ENCODE measurements around the gene GMDS. TPM values are rescaled to one million over a fixed set of nuclear protein-coding genes. Genes with fewer than 3 reads are reported as not detected.
A peak's percentile ranks its signal among the peaks of the same experiment; 100 is the strongest.

GMDS gene
- total RNA-seq, 1 donor from 2014 or later = 19.9 TPM

DNA sequence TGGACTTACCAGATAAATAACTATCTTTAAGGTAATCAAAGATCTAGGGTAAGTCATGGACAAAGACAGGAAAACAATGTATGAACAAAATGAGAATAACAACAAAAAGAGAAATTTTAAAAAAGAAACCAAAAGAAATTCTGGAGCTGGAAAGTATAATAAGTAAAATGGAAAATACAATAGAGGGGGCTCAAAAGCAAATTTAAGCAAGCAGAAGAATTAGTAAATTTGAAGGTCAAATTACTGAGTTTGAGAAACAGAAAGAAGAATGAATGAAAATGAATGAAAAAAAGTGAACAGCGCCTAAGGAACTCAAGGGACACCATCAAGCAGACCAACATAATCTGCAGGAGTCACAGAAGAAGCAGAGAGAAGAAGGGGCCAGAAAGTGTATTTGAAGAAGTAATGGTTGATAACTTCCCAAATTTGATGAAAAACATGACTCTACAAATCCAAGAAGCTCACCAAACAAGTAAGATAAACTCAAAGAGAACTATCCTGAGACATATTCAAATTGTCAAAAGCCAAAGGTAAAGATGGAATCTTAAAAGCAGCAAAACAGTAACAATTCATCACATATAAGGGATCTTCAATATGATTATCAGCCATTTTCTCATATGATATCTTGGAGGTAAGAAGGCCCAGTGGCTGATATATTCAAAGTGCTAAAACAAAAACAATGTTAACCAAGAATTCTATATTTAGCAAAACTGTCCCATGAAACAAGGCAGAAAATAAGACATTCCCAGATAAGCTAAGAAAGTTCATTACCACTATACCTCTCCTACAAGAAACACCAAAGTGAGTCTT, 417.2 kb downstream of the GMDS start:
- no peaks in the 10 kb centered on the region for H3K27me3 ChIP-seq
- peaks cover 0 to 4% of the 10 kb centered on the region in 2 donors for H3K4me1 ChIP-seq
- DNase-seq (ENCODE audit: low spot score in 2 of 2) = no peak
- TF ChIP-seq, protein P1, sequence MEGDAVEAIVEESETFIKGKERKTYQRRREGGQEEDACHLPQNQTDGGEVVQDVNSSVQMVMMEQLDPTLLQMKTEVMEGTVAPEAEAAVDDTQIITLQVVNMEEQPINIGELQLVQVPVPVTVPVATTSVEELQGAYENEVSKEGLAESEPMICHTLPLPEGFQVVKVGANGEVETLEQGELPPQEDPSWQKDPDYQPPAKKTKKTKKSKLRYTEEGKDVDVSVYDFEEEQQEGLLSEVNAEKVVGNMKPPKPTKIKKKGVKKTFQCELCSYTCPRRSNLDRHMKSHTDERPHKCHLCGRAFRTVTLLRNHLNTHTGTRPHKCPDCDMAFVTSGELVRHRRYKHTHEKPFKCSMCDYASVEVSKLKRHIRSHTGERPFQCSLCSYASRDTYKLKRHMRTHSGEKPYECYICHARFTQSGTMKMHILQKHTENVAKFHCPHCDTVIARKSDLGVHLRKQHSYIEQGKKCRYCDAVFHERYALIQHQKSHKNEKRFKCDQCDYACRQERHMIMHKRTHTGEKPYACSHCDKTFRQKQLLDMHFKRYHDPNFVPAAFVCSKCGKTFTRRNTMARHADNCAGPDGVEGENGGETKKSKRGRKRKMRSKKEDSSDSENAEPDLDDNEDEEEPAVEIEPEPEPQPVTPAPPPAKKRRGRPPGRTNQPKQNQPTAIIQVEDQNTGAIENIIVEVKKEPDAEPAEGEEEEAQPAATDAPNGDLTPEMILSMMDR (IDR thresholded peaks at IDR 0.05) = no peak
- no peaks in the 10 kb centered on the region for H3K36me3 ChIP-seq
- no peak overlapping the region for H3K27ac ChIP-seq
- intact Hi-C loops (cut with DNase I) = no loop called here
- no peak overlapping the region for H3K4me3 ChIP-seq
- peaks cover 13 to 17% of the 10 kb centered on the region in 2 donors for H3K9me3 ChIP-seq

DNA sequence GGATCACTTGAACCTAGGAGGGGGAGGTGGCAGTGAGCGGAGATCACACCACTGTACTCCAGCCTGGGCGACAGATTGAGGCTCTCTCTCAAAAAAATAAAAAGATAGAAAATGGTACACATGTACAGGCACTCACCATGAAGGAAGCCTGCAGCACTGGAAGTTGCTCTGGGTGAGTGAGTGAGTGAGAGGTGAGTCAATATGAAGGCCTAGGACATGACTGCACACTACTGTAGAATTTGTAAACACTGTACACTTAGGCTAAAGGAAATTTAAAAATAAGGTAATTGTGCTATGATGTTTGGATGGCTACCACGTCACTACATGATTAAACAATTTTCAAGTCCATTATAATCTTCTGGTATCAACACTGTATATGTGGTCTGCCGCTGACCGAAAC, 419.5 kb downstream of the GMDS start:
- no peak for DNase-seq (ENCODE audit: low spot score in 2 of 2)
- Histone ChIP-seq H3K9me3 (peaks cover 13 to 17% of the 10 kb centered on the region in 2 donors), H3K27me3 (no peaks in the 10 kb centered on the region), H3K27ac (no peak overlapping the region), H3K4me3 (no peak overlapping the region), H3K4me1 (peaks cover 0 to 4% of the 10 kb centered on the region in 2 donors), H3K36me3 (no peaks in the 10 kb centered on the region)
- intact Hi-C loops (cut with DNase I) = no loop called here
- TF ChIP-seq, protein P1 (IDR thresholded peaks at IDR 0.05) = no peak

DNA sequence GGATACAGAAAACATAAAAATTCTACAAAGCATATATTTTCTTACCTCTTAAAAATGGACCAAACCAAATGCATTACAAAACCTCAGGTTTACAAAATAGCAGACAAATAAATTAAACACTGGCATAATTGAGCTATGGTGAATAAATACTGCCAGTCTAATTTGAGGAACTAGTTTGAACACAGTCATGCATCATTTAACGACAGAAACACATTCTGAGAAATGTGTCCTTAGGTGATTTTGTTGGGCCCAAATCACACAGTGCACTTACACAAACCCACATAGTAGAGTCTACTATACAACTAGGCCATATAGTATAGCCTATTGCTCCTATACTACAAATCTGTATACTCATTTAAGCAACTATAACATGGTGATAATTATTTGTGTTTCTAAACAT, 420.1 kb downstream of the GMDS start:
- TF ChIP-seq, protein P1 (IDR thresholded peaks at IDR 0.05) = no peak
- peaks cover 13 to 17% of the 10 kb centered on the region in 2 donors for H3K9me3 ChIP-seq
- intact Hi-C loops (cut with DNase I) = no loop called here
- H3K36me3 ChIP-seq = no peaks in the 10 kb centered on the region
- H3K4me3 ChIP-seq = no peak overlapping the region
- no peaks in the 10 kb centered on the region for H3K27me3 ChIP-seq
- peaks cover 0 to 8% of the 10 kb centered on the region in 2 donors for H3K4me1 ChIP-seq
- no peak overlapping the region for H3K27ac ChIP-seq
- no peak for DNase-seq (ENCODE audit: low spot score in 2 of 2)

DNA sequence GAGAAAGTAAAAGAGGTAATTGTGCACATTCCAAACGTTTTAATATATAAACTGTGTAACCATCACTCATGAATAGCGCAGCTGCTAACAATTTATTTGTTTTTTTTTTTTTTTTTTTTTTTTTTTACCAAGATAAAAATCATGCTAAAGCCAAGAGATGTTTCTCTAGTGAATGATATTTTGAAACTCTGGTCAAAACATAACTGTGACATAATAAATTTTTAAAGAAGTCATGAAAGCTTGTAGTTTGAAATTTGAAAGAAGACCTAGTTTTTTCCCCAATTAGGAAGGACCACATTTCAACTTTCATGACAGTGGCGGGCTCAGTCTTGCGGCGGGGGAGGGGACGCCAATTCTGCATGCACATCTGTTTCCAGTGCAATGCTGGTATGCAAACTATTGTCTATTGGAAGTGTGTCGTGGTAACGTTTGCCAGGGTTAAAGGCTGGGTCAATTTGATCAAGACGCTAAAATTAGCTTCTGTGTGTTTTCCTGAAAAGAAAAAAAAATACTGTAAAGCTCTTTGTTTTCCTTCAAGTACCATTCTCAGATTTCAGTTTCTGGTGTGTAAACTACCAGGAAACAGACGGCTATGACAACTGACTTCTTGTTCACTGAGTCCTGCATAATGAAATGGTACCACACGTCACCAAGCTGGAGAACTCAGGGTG, 423.8 kb downstream of the GMDS start:
- DNase-seq (ENCODE audit: low spot score in 2 of 2) = no peak
- Histone ChIP-seq H3K4me3 (peak overlapping the region; percentile 18 to 63), H3K27me3 (no peaks in the 10 kb centered on the region), H3K9me3 (no peaks in the 10 kb centered on the region), H3K27ac (peak overlapping the region; percentile 84 to 86), H3K36me3 (no peaks in the 10 kb centered on the region), H3K4me1 (peaks cover 0 to 17% of the 10 kb centered on the region in 2 donors)
- TF ChIP-seq, protein P1 (IDR thresholded peaks at IDR 0.05) = no peak
- intact Hi-C loops (cut with DNase I) = loop anchor here (5.0 kb wide), 1 partner anchor 46 kb away; no protein-coding TSS in a partner anchor

DNA sequence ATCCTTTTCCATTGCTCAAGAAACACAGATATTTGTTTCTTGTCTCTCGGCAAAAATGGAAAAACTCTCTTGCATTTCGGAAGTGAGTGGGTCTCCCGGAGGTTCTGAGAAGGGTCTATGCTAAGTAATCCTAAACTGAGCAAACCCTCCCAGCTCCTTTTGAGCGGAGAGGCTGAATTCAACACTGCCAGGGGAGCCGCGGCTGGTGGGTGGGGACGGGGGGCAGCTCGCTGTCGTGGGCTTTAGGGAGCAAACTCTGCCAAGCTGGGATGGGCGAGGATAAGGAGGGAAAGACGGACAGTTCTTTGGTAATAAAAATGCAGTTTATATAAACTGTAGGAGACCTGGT, 424.3 kb downstream of the GMDS start:
- H3K27ac ChIP-seq = peak overlapping the region; percentile 84 to 86
- no peak for DNase-seq (ENCODE audit: low spot score in 2 of 2)
- H3K36me3 ChIP-seq = no peaks in the 10 kb centered on the region
- peaks cover 0 to 17% of the 10 kb centered on the region in 2 donors for H3K4me1 ChIP-seq
- H3K27me3 ChIP-seq = no peaks in the 10 kb centered on the region
- no peaks in the 10 kb centered on the region for H3K9me3 ChIP-seq
- TF ChIP-seq, protein P1 (IDR thresholded peaks at IDR 0.05) = no peak
- H3K4me3 ChIP-seq = peak overlapping the region; percentile 18 to 63
- intact Hi-C loops (cut with DNase I) = loop anchor here (5.0 kb wide), 1 partner anchor 46 kb away; no protein-coding TSS in a partner anchor
